GM23338 (cell line): ENCODE data around the gene RAB11B.

Experiments
- CREB1 ChIP-seq: fragments of 250-450 bp; sonication (Bioruptor Pico); IDR thresholded peaks from 2 replicates; pipeline ENCODE4 v1.5.0; 2020; ENCODE audit warnings: low read depth, mild to moderate bottlenecking, moderate library complexity
- EZH2 ChIP-seq: fragments of 200-600 bp; sonication (generic); IDR thresholded peaks from one replicate; pipeline ENCODE4 v1.8.0; 2017; ENCODE audit warnings: antibody characterized with exemption, mild to moderate bottlenecking, low read depth; ENCODE audit not compliant: unreplicated experiment
- EZH2phosphoT487 ChIP-seq: fragments of 200-600 bp; sonication (generic); IDR thresholded peaks from one replicate; pipeline ENCODE4 v1.8.1; 2018; ENCODE audit warnings: antibody characterized with exemption; ENCODE audit not compliant: unreplicated experiment
- JUNB ChIP-seq: IDR thresholded peaks from one replicate; pipeline ENCODE4 v1.6.1; 2016; ENCODE audit warnings: antibody characterized with exemption; ENCODE audit not compliant: unreplicated experiment
- POLR2AphosphoS5 ChIP-seq: IDR thresholded peaks from 2 replicates; pipeline ENCODE4 v1.6.1; 2016; ENCODE audit warnings: antibody characterized with exemption, low read depth
- STAT1 ChIP-seq: IDR thresholded peaks from one replicate; pipeline ENCODE4 v1.6.1; 2016; ENCODE audit warnings: antibody characterized with exemption; ENCODE audit not compliant: unreplicated experiment
- ZNF114 ChIP-seq: fragments of 250-450 bp; sonication (Bioruptor Pico); IDR thresholded peaks from 2 replicates; pipeline ENCODE4 v1.5.0; 2020; ENCODE audit warnings: mild to moderate bottlenecking, moderate library complexity
- TF ChIP-seq, protein P1 (sequence below), 2 experiments: fragments of 200-600 bp in 1 of 2; sonication (generic) in 1 of 2; conservative IDR thresholded peaks; 2 replicates each; pipeline versions ENCODE4 v1.5.1 to v1.6.1; 2016 to 2017; ENCODE audit warnings: antibody characterized with exemption in 2 of 2, low read depth in 2 of 2, mild to moderate bottlenecking in 2 of 2, moderate library complexity in 1 of 2
- TF ChIP-seq, protein P2 (sequence below): IDR thresholded peaks from one replicate; pipeline ENCODE4 v1.6.1; 2018; ENCODE audit warnings: antibody characterized with exemption; ENCODE audit not compliant: unreplicated experiment
- TF ChIP-seq, protein P3 (sequence below): IDR thresholded peaks from 2 replicates; pipeline ENCODE4 v1.6.1; 2016; ENCODE audit warnings: antibody characterized with exemption

DNA sequence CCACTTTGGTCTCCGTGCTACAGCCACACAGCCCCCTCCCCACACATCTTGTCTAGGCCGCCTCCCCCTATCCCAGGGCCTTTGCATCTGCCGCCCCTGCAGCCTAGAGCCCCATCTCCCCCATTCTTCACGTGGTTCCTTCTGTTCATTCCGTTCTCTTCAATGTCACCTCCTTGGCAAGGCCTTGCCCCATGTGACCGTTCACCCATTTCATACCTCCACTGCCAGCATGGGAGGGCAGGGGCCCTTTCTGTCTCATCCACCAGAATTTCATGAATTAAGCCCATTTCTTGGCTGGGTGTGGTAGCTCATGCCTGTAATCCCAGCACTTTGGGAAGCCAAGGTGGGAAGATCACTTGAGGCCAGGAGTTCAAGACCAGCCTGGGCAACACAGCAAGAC lies 38.9 kb downstream of the RAB11B start:
- TF ChIP-seq, protein P1, sequence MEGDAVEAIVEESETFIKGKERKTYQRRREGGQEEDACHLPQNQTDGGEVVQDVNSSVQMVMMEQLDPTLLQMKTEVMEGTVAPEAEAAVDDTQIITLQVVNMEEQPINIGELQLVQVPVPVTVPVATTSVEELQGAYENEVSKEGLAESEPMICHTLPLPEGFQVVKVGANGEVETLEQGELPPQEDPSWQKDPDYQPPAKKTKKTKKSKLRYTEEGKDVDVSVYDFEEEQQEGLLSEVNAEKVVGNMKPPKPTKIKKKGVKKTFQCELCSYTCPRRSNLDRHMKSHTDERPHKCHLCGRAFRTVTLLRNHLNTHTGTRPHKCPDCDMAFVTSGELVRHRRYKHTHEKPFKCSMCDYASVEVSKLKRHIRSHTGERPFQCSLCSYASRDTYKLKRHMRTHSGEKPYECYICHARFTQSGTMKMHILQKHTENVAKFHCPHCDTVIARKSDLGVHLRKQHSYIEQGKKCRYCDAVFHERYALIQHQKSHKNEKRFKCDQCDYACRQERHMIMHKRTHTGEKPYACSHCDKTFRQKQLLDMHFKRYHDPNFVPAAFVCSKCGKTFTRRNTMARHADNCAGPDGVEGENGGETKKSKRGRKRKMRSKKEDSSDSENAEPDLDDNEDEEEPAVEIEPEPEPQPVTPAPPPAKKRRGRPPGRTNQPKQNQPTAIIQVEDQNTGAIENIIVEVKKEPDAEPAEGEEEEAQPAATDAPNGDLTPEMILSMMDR (conservative IDR thresholded peaks at IDR 0.05; ENCODE audit: low read depth in 2 of 2) = no peak
- no peak for TF ChIP-seq POLR2AphosphoS5
- TF ChIP-seq, protein P2, sequence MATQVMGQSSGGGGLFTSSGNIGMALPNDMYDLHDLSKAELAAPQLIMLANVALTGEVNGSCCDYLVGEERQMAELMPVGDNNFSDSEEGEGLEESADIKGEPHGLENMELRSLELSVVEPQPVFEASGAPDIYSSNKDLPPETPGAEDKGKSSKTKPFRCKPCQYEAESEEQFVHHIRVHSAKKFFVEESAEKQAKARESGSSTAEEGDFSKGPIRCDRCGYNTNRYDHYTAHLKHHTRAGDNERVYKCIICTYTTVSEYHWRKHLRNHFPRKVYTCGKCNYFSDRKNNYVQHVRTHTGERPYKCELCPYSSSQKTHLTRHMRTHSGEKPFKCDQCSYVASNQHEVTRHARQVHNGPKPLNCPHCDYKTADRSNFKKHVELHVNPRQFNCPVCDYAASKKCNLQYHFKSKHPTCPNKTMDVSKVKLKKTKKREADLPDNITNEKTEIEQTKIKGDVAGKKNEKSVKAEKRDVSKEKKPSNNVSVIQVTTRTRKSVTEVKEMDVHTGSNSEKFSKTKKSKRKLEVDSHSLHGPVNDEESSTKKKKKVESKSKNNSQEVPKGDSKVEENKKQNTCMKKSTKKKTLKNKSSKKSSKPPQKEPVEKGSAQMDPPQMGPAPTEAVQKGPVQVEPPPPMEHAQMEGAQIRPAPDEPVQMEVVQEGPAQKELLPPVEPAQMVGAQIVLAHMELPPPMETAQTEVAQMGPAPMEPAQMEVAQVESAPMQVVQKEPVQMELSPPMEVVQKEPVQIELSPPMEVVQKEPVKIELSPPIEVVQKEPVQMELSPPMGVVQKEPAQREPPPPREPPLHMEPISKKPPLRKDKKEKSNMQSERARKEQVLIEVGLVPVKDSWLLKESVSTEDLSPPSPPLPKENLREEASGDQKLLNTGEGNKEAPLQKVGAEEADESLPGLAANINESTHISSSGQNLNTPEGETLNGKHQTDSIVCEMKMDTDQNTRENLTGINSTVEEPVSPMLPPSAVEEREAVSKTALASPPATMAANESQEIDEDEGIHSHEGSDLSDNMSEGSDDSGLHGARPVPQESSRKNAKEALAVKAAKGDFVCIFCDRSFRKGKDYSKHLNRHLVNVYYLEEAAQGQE = no peak
- TF ChIP-seq EZH2 = no peak
- TF ChIP-seq JUNB = no peak
- TF ChIP-seq EZH2phosphoT487 = no peak
- TF ChIP-seq, protein P3, sequence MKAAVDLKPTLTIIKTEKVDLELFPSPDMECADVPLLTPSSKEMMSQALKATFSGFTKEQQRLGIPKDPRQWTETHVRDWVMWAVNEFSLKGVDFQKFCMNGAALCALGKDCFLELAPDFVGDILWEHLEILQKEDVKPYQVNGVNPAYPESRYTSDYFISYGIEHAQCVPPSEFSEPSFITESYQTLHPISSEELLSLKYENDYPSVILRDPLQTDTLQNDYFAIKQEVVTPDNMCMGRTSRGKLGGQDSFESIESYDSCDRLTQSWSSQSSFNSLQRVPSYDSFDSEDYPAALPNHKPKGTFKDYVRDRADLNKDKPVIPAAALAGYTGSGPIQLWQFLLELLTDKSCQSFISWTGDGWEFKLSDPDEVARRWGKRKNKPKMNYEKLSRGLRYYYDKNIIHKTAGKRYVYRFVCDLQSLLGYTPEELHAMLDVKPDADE = no peak
- TF ChIP-seq STAT1 = no peak
- TF ChIP-seq ZNF114 = no peak
- TF ChIP-seq CREB1 = no peak
